VCaP (cell line): ENCODE results near the gene PPP1R9B.

Experiments
- H3K27ac ChIP-seq: fragments of 450-650 bp; 2 replicates; pipeline ENCODE4 v1.5.1; 2017
- CTCF ChIP-seq: fragments of 450-650 bp; conservative IDR thresholded peaks from 2 replicates; pipeline ENCODE4 v1.5.1; 2017; ENCODE audit warnings: mild to moderate bottlenecking, moderate library complexity

The PPP1R9B gene

GRCh38 chr17:50164697-50164988 lies 14.2 kb upstream of the PPP1R9B start:
- H3K27ac ChIP-seq: no peak overlapping the region
- no peak for TF ChIP-seq CTCF

GRCh38 chr17:50163843-50164696 lies 13.6 kb upstream of the PPP1R9B start:
- no peak for TF ChIP-seq CTCF
- H3K27ac ChIP-seq: no peak overlapping the region

GRCh38 chr17:50162466-50163254 lies 12.2 kb upstream of the PPP1R9B start:
- H3K27ac ChIP-seq: no peak overlapping the region
- no peak for TF ChIP-seq CTCF

GRCh38 chr17:50161911-50162288 lies 11.4 kb upstream of the PPP1R9B start:
- no peak for TF ChIP-seq CTCF
- H3K27ac ChIP-seq: peak overlapping the region; percentile 61; the same call in 1 of the 2 replicates

- peak overlapping the region; percentile 61 for H3K27ac ChIP-seq
- TF ChIP-seq CTCF: peak; percentile 99
Measured at GRCh38 chr17:50161023-50161910, 10.8 kb upstream of the PPP1R9B start.

- H3K27ac ChIP-seq: no peak overlapping the region
- TF ChIP-seq CTCF: no peak
Measured at GRCh38 chr17:50157891-50158290, 7.4 kb upstream of the PPP1R9B start.
